ENCODE results near the gene ZMAT2.
"Not testable (repeated sequence)": the region's sequence is repeated elsewhere in the genome, so short reads cannot be mapped to it uniquely, and the experiment has no call there.

The ZMAT2 gene

GRCh38 chr5:140710899-140711552 is 10.8 kb downstream of the ZMAT2 start:
- peak; percentile 32 for DNase-seq

- no peak for DNase-seq
Observed at GRCh38 chr5:140711794-140712193, 11.5 kb downstream of the ZMAT2 start.

GRCh38 chr5:140713562-140714094 is 13.4 kb downstream of the ZMAT2 start:
- DNase-seq, result no peak

- not testable (repeated sequence) for DNase-seq
Observed at GRCh38 chr5:140716238-140716637, 16.0 kb downstream of the ZMAT2 start.

GRCh38 chr5:140718266-140718592 is 18.0 kb downstream of the ZMAT2 start:
- no peak for DNase-seq

- not testable (repeated sequence) for DNase-seq
Observed at GRCh38 chr5:140720738-140721137, 20.5 kb downstream of the ZMAT2 start.

GRCh38 chr5:140721395-140721794 is 21.1 kb downstream of the ZMAT2 start:
- DNase-seq, result not testable (repeated sequence)

- no peak for DNase-seq
Observed at GRCh38 chr5:140725799-140726471, 25.7 kb downstream of the ZMAT2 start.

- no peak for DNase-seq
Observed at GRCh38 chr5:140733098-140733497, 32.9 kb downstream of the ZMAT2 start.

GRCh38 chr5:140734354-140734753 is 34.1 kb downstream of the ZMAT2 start:
- DNase-seq, result no peak

GRCh38 chr5:140737486-140737885 is 37.2 kb downstream of the ZMAT2 start:
- no peak for DNase-seq

- no peak for DNase-seq
Observed at GRCh38 chr5:140741967-140742366, 41.7 kb downstream of the ZMAT2 start.

- DNase-seq, result no peak
Observed at GRCh38 chr5:140753561-140753960, 53.3 kb downstream of the ZMAT2 start.

Measured in NCI-H2081 treated with DMSO at 0.1 percent for 48 hours (cell line).